H9 (cell line): ENCODE data around the gene PAQR5. TPM values are rescaled to one million over a fixed set of nuclear protein-coding genes. Genes with fewer than 3 reads are reported as not detected.

Source experiments
- DNase-seq: peaks from one replicate; pipeline ENCODE4 v3.0.0-alpha.2; 2017
- H2AFZ ChIP-seq: one replicate; pipeline ENCODE4 v1.6.1; 2013; ENCODE audit warnings: mild to moderate bottlenecking, low read length, control low read depth, moderate library complexity
- H2AK5ac ChIP-seq: 2 replicates; pipeline ENCODE4 v1.6.1; 2013; ENCODE audit warnings: low read length, control low read depth, mixed read lengths; ENCODE audit not compliant: insufficient read length
- H2BK120ac ChIP-seq: one replicate; pipeline ENCODE4 v1.6.1; 2013; ENCODE audit warnings: low read depth, mild to moderate bottlenecking, low read length, control low read depth, inconsistent platforms; ENCODE audit not compliant: poor library complexity, severe bottlenecking
- H2BK12ac ChIP-seq: 2 replicates; pipeline ENCODE4 v1.6.1; 2013; ENCODE audit warnings: low read length, control low read depth, mixed read lengths, low read depth; ENCODE audit not compliant: insufficient read length
- H2BK15ac ChIP-seq: 2 replicates; pipeline ENCODE4 v1.6.1; 2013; ENCODE audit warnings: low read depth, low read length, control low read depth
- H2BK20ac ChIP-seq: one replicate; pipeline ENCODE4 v1.6.1; 2013; ENCODE audit warnings: low read depth, mild to moderate bottlenecking, low read length, control low read depth, inconsistent platforms; ENCODE audit not compliant: poor library complexity, severe bottlenecking
- H2BK5ac ChIP-seq: 2 replicates; pipeline ENCODE4 v1.6.1; 2013; ENCODE audit warnings: low read length, control low read depth, mixed read lengths; ENCODE audit not compliant: insufficient read length
- H3K14ac ChIP-seq: 2 replicates; pipeline ENCODE4 v1.6.1; 2013; ENCODE audit warnings: low read length, control low read depth; ENCODE audit not compliant: insufficient read depth
- H3K18ac ChIP-seq: 2 replicates; pipeline ENCODE4 v1.6.1; 2013; ENCODE audit warnings: low read depth, mild to moderate bottlenecking, mixed read lengths, low read length, control low read depth; ENCODE audit not compliant: insufficient read length
- H3K23ac ChIP-seq: 2 replicates; pipeline ENCODE4 v1.6.1; 2013; ENCODE audit warnings: low read length, control low read depth, mixed read lengths, low read depth; ENCODE audit not compliant: insufficient read length
- H3K23me2 ChIP-seq: 2 replicates; pipeline ENCODE4 v1.6.1; 2013; ENCODE audit warnings: low read depth, mild to moderate bottlenecking, mixed read lengths, low read length, control low read depth; ENCODE audit not compliant: insufficient read length, poor library complexity, severe bottlenecking
- H3K27ac ChIP-seq: 2 replicates; pipeline ENCODE4 v1.5.1; 2013; ENCODE audit warnings: low read length, control low read depth, mixed read lengths, low read depth; ENCODE audit not compliant: insufficient read length
- H3K27me3 ChIP-seq: 2 replicates; pipeline ENCODE4 v1.6.1; 2013; ENCODE audit warnings: low read length, control low read depth, inconsistent platforms; ENCODE audit not compliant: insufficient read depth
- H3K4ac ChIP-seq: 2 replicates; pipeline ENCODE4 v1.6.1; 2013; ENCODE audit warnings: low read depth, mild to moderate bottlenecking, control low read depth, inconsistent platforms, low read length, moderate library complexity
- H3K4me1 ChIP-seq: 2 replicates; pipeline ENCODE4 v1.6.1; 2013; ENCODE audit warnings: low read length, control low read depth, inconsistent platforms; ENCODE audit not compliant: insufficient read depth
- H3K4me2 ChIP-seq: 2 replicates; pipeline ENCODE4 v1.6.1; 2013; ENCODE audit warnings: low read length, control low read depth, mixed read lengths; ENCODE audit not compliant: insufficient read length, insufficient read depth
- H3K56ac ChIP-seq: 2 replicates; pipeline ENCODE4 v1.6.1; 2013; ENCODE audit warnings: low read depth, mild to moderate bottlenecking, mixed read lengths, low read length, control low read depth; ENCODE audit not compliant: insufficient read length
- H3K79me1 ChIP-seq: 2 replicates; pipeline ENCODE4 v1.6.1; 2013; ENCODE audit warnings: low read depth, mild to moderate bottlenecking, moderate library complexity, low read length, control low read depth, inconsistent platforms; ENCODE audit not compliant: insufficient read depth, poor library complexity, severe bottlenecking
- H3K79me2 ChIP-seq: 2 replicates; pipeline ENCODE4 v1.6.1; 2013; ENCODE audit warnings: low read length, control low read depth, inconsistent platforms; ENCODE audit not compliant: insufficient read depth
- H3K9ac ChIP-seq: 2 replicates; pipeline ENCODE4 v1.6.1; 2013; ENCODE audit warnings: low read length, control low read depth, mixed read lengths; ENCODE audit not compliant: insufficient read length; ENCODE audit errors: extremely low read depth
- H3K9me3 ChIP-seq: one replicate; pipeline ENCODE4 v1.6.1; 2013; ENCODE audit warnings: low read depth, low read length, inconsistent platforms; ENCODE audit not compliant: control insufficient read depth
- H3T11ph ChIP-seq: one replicate; pipeline ENCODE4 v1.6.1; 2013; ENCODE audit warnings: mild to moderate bottlenecking, low read length, control low read depth, inconsistent platforms
- H4K20me1 ChIP-seq: one replicate; pipeline ENCODE4 v1.6.1; 2013; ENCODE audit not compliant: control insufficient read depth, insufficient read length, insufficient read depth
- H4K5ac ChIP-seq: 2 replicates; pipeline ENCODE4 v1.6.1; 2013; ENCODE audit warnings: low read depth, mild to moderate bottlenecking, mixed read lengths, low read length, control low read depth; ENCODE audit not compliant: insufficient read length
- H4K8ac ChIP-seq: replicated peaks from 2 replicates; pipeline ENCODE4 v1.6.1; 2013; ENCODE audit warnings: low read length, control low read depth, mixed read lengths, low read depth; ENCODE audit not compliant: insufficient read length
- H4K91ac ChIP-seq: 2 replicates; pipeline ENCODE4 v1.6.1; 2013; ENCODE audit warnings: low read depth, mild to moderate bottlenecking, moderate library complexity, mixed read lengths, low read length, control low read depth; ENCODE audit not compliant: insufficient read length
- H3K27ac Mint-ChIP-seq, 3 experiments: 2 replicates in 2 of 3; 3 replicates in 1 of 3; pipeline ENCODE4 v1.8.0; 2020 to 2021; ENCODE audit warnings: mixed read lengths in 3 of 3, mild to moderate bottlenecking in 1 of 3, moderate library complexity in 1 of 3
- H3K27me3 Mint-ChIP-seq: 2 replicates; pipeline ENCODE4 v1.8.0; 2021; ENCODE audit warnings: low read depth, mild to moderate bottlenecking, moderate library complexity, mixed read lengths
- H3K36me3 Mint-ChIP-seq, 3 experiments: 2 replicates in 2 of 3; 3 replicates in 1 of 3; pipeline ENCODE4 v1.8.0; 2020 to 2021; ENCODE audit warnings: low read depth in 3 of 3, mixed read lengths in 3 of 3; ENCODE audit not compliant: insufficient read depth in 1 of 3
- H3K4me1 Mint-ChIP-seq, 2 experiments: 2 replicates each; pipeline ENCODE4 v1.8.0; 2020; ENCODE audit warnings: mixed read lengths in 2 of 2
- H3K4me3 Mint-ChIP-seq, 2 experiments: 2 replicates in 1 of 2; 3 replicates in 1 of 2; pipeline ENCODE4 v1.8.0; 2020 to 2021; ENCODE audit warnings: mild to moderate bottlenecking in 2 of 2, mixed read lengths in 2 of 2, moderate library complexity in 1 of 2
- H3K9me3 Mint-ChIP-seq, 2 experiments: 2 replicates in 1 of 2; 3 replicates in 1 of 2; pipeline ENCODE4 v1.8.0; 2020; ENCODE audit warnings: mild to moderate bottlenecking in 2 of 2, mixed read lengths in 2 of 2, moderate library complexity in 1 of 2
- CTCF ChIP-seq: fragments of 200-600 bp; sonication (generic); conservative IDR thresholded peaks from 3 replicates; pipeline ENCODE4 v1.8.0; 2021; ENCODE audit warnings: antibody characterized with exemption, mild to moderate bottlenecking
- WGBS: extraction: QIAGEN DNeasy Blood & Tissue Kit; methylation state at CpG from one replicate; pipeline ENCODE4 v1.1.7; 2013; ENCODE audit warnings: missing lambda C conversion rate, low lambda C conversion rate, mixed read lengths; ENCODE audit not compliant: insufficient read length; ENCODE audit errors: extremely low coverage; 5-methylcytosine and 5-hydroxymethylcytosine counted together
- total RNA-seq: library from RNA; stranded (reverse); gene quantifications from 2 replicates; pipeline ENCODE4 v1.2.1, GENCODE V29; 2021

The PAQR5 gene
- total RNA-seq, 1 experiment from 2014 or later = 1.6 TPM

GRCh38 chr15:69369631-69370030 lies 70.9 kb downstream of the PAQR5 start:
- H4K8ac ChIP-seq = no peak overlapping the region
- no peaks in the 10 kb centered on the region for H3K4me1 Mint-ChIP-seq
- no peak overlapping the region for H3K9ac ChIP-seq
- no peak overlapping the region for H2BK20ac ChIP-seq
- H2BK120ac ChIP-seq = no peak overlapping the region
- no peak overlapping the region for H4K5ac ChIP-seq
- no peaks in the 10 kb centered on the region for H3K4me1 ChIP-seq
- H3K9me3 ChIP-seq = no peaks in the 10 kb centered on the region
- H3T11ph ChIP-seq = no peak overlapping the region
- H2BK12ac ChIP-seq = no peak overlapping the region
- no peaks in the 10 kb centered on the region for H3K23me2 ChIP-seq
- DNase-seq = no peak
- H3K27ac ChIP-seq = no peak overlapping the region
- no peak overlapping the region for H2AK5ac ChIP-seq
- H3K4me2 ChIP-seq = no peak overlapping the region
- H3K27me3 Mint-ChIP-seq = no peaks in the 10 kb centered on the region
- H3K9me3 Mint-ChIP-seq = peaks cover 4% of the 10 kb centered on the region in 2 experiments
- H2BK15ac ChIP-seq = no peak overlapping the region
- H3K14ac ChIP-seq = no peak overlapping the region
- no peak overlapping the region for H4K91ac ChIP-seq
- no peaks in the 10 kb centered on the region for H3K79me1 ChIP-seq
- no peak for TF ChIP-seq CTCF
- no peak overlapping the region for H3K27ac Mint-ChIP-seq
- no peak overlapping the region for H2BK5ac ChIP-seq
- WGBS = no CpG with 5 or more reads among the region's 2 CpGs
- no peaks in the 10 kb centered on the region for H3K79me2 ChIP-seq
- H3K4ac ChIP-seq = no peak overlapping the region
- no peak overlapping the region for H3K18ac ChIP-seq
- no peaks in the 10 kb centered on the region for H4K20me1 ChIP-seq
- H2AFZ ChIP-seq = no peak overlapping the region
- H3K23ac ChIP-seq = no peak overlapping the region
- H3K4me3 Mint-ChIP-seq = no peak overlapping the region
- no peaks in the 10 kb centered on the region for H3K27me3 ChIP-seq
- no peak overlapping the region for H3K56ac ChIP-seq
- H3K36me3 Mint-ChIP-seq = peaks cover 0 to 6% (median 4%) of the 10 kb centered on the region in 3 experiments; a peak in 1 of 7 replicates
